NB4 (cell line): ENCODE results near the gene NR1H4.

Experiments
- DNase-seq: peaks from one replicate; pipeline ENCODE4 v3.0.0; 2010; ENCODE audit warnings: low read depth
- H3K4me3 ChIP-seq: one replicate; pipeline ENCODE4 v1.5.1; 2011; ENCODE audit warnings: mild to moderate bottlenecking, low read depth, low read length, moderate library complexity
- CTCF ChIP-seq: IDR thresholded peaks from one replicate; pipeline ENCODE4 v1.5.1; 2012; ENCODE audit warnings: low read depth, low read length
- MAX ChIP-seq: IDR thresholded peaks from 2 replicates; pipeline ENCODE4 v1.6.1; 2011; ENCODE audit warnings: low read depth, low read length
- MYC ChIP-seq: IDR thresholded peaks from 2 replicates; pipeline ENCODE4 v1.6.1; 2011; ENCODE audit warnings: low read depth, low read length
- POLR2A ChIP-seq: IDR thresholded peaks from 2 replicates; pipeline ENCODE4 v1.6.1; 2011; ENCODE audit warnings: mild to moderate bottlenecking; ENCODE audit not compliant: insufficient read length; ENCODE audit errors: extremely low read depth

NR1H4 gene

GRCh38 chr12:100447381-100447780 lies 26.3 kb upstream of the NR1H4 start:
- DNase-seq, result no peak
- H3K4me3 ChIP-seq, result no peak overlapping the region
- TF ChIP-seq POLR2A, result no peak
- no peak for TF ChIP-seq CTCF
- TF ChIP-seq MYC, result no peak
- TF ChIP-seq MAX, result no peak

GRCh38 chr12:100448656-100449055 lies 25.0 kb upstream of the NR1H4 start:
- DNase-seq, result no peak
- no peak overlapping the region for H3K4me3 ChIP-seq
- TF ChIP-seq MAX, result no peak
- TF ChIP-seq POLR2A, result no peak
- TF ChIP-seq MYC, result no peak
- no peak for TF ChIP-seq CTCF

- no peak for DNase-seq
- TF ChIP-seq MAX (no peak), CTCF (no peak)
- no peak overlapping the region for H3K4me3 ChIP-seq
Observed at GRCh38 chr12:100450735-100451134, 22.9 kb upstream of the NR1H4 start.

- H3K4me3 ChIP-seq, result no peak overlapping the region
- DNase-seq, result no peak
- TF ChIP-seq MAX (no peak), POLR2A (no peak), CTCF (no peak), MYC (no peak)
Observed at GRCh38 chr12:100453951-100454350, 19.7 kb upstream of the NR1H4 start.

- DNase-seq, result no peak
- TF ChIP-seq CTCF, result no peak
- H3K4me3 ChIP-seq, result no peak overlapping the region
Observed at GRCh38 chr12:100455896-100456295, 17.8 kb upstream of the NR1H4 start.

GRCh38 chr12:100458191-100458590 lies 15.5 kb upstream of the NR1H4 start:
- no peak for DNase-seq
- H3K4me3 ChIP-seq, result no peak overlapping the region
- no peak for TF ChIP-seq CTCF
- TF ChIP-seq POLR2A, result no peak
- TF ChIP-seq MAX, result no peak
- no peak for TF ChIP-seq MYC
